Right lobe of liver (tissue), 6 donors: ENCODE data around the gene HOXC4. TPM values are rescaled to one million over a fixed set of nuclear protein-coding genes. Genes with fewer than 3 reads are reported as not detected.

ENCODE experiments used
- ATAC-seq, 4 donors: fragments of 200-7000 bp; cut with Tn5 transposase; one replicate each; pipeline ENCODE4 v1.9.1; 2020; ENCODE audit warnings: mild to moderate bottlenecking in 4 of 4, moderate library complexity in 4 of 4
- DNase-seq, 3 donors: peaks; one replicate each; pipeline ENCODE4 v3.0.0-alpha.2; 2020
- H3K27ac ChIP-seq, 3 donors: fragments of 200-600 bp; one replicate each; pipeline ENCODE4 v1.8.0; 2022
- H3K27me3 ChIP-seq, 2 donors: fragments of 200-600 bp; one replicate each; pipeline ENCODE4 v1.8.0; 2022
- H3K36me3 ChIP-seq, 4 donors: fragments of 200-600 bp; sonication (generic) in 1 of 4; one replicate each; pipeline versions ENCODE4 v1.5.1 to v1.8.0; 2017 to 2022; ENCODE audit warnings: control low read depth in 1 of 4
- H3K4me1 ChIP-seq, 4 donors: fragments of 200-600 bp; sonication (generic) in 1 of 4; one replicate each; pipeline versions ENCODE4 v1.5.1 to v1.8.0; 2017 to 2022; ENCODE audit warnings: control low read depth in 1 of 4
- H3K4me3 ChIP-seq, 3 donors: fragments of 200-600 bp; one replicate each; pipeline ENCODE4 v1.8.0; 2022
- H3K9me3 ChIP-seq, 4 donors: fragments of 200-600 bp; sonication (generic) in 1 of 4; one replicate each; pipeline versions ENCODE4 v1.5.1 to v1.8.0; 2017 to 2022; ENCODE audit warnings: control low read depth in 1 of 4
- POLR2A ChIP-seq: fragments of 450-650 bp; IDR thresholded peaks from one replicate; pipeline ENCODE4 v1.6.1; 2017; ENCODE audit warnings: antibody characterized with exemption, mild to moderate bottlenecking
- WGBS: methylation state at CpG from one replicate; pipeline ENCODE4 v1.1.6; 2018; ENCODE audit warnings: low coverage, low lambda C conversion rate; ENCODE audit not compliant: insufficient coverage; ENCODE audit errors: missing lambda C conversion rate; 5-methylcytosine and 5-hydroxymethylcytosine counted together
- intact Hi-C, 2 donors: fragments of 100-400 bp; cut with DNase I; formaldehyde crosslinking; loops; one replicate each; pipeline versions ENCODE4 v1.11.2 to v1.14.1; 2022
- total RNA-seq, 6 experiments: library from RNA; depleted of rRNA in 2 of 6; stranded (reverse); fragments of >200 nt in 2 of 6; fragmentation: NEBNext Ultra II Directional in 3 of 6; extraction: Animal tissue kit (Norgen Biotek cat#: 25700) in 3 of 6; gene quantifications; one replicate each; pipeline versions ENCODE4 v1.1.0 to v1.2.4, GENCODE V29; 2016 to 2023
- TF ChIP-seq, protein P1 (sequence below), 4 donors: fragments of 200-600 bp in 3 of 4; fragments of 450-650 bp in 1 of 4; IDR thresholded peaks; one replicate each; pipeline versions ENCODE4 v1.5.1 to v1.8.0; 2016 to 2022; ENCODE audit warnings: antibody characterized with exemption in 4 of 4, mild to moderate bottlenecking in 2 of 4
- donor health status: DM: no; HTN: yes; CAD: no.
- donor health status: DM: no; HTN: no; CAD: no.
- donor health status: DM: no; HTN: no; CAD: no.
- donor health status: DM: no; HTN: yes; CAD: no.
- donor health status: DM: no; HTN: yes; CAD: no.

Gene HOXC4
- total RNA-seq, 6 experiments from 2014 or later, result 0.13 TPM; not detected in 5

DNA sequence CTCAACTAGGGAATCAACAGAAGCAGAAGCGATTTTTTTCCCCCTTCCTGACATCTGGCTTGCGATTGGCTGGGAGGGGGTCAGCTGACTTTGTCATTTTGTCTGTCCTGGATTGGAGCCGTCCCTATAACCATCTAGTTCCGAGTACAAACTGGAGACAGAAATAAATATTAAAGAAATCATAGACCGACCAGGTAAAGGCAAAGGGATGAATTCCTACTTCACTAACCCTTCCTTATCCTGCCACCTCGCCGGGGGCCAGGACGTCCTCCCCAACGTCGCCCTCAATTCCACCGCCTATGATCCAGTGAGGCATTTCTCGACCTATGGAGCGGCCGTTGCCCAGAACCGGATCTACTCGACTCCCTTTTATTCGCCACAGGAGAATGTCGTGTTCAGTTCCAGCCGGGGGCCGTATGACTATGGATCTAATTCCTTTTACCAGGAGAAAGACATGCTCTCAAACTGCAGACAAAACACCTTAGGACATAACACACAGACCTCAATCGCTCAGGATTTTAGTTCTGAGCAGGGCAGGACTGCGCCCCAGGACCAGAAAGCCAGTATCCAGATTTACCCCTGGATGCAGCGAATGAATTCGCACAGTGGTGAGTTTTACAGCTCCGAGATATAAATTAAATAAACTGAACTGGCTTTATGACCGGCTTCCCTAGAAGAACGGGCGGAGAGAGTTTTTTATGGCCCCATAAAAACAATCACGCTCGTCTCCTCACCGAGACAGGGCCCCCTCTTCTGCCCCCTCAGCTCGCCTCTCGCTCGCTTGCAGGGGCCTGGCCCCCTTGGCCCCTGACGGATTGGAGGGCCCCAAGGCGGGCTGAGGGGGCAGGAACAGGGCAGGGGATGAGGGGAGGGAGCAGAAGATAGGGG is 25.1 kb upstream of the HOXC4 start, which contains the start of gene HOXC6:
TSS of gene HOXC6 (plus strand) at position 127 of the 888 bp plus-strand sequence. CDS start at position 209, 82 bp downstream.
- 5% methylated on average over 35 of the region's 36 CpGs for WGBS

GRCh38 chr12:54029529-54030441 is 23.9 kb upstream of the HOXC4 start:
- H3K27me3 ChIP-seq, result peaks cover 20 to 77% of the 10 kb centered on the region in 2 donors
- TF ChIP-seq POLR2A, result no peak
- TF ChIP-seq, protein P1, sequence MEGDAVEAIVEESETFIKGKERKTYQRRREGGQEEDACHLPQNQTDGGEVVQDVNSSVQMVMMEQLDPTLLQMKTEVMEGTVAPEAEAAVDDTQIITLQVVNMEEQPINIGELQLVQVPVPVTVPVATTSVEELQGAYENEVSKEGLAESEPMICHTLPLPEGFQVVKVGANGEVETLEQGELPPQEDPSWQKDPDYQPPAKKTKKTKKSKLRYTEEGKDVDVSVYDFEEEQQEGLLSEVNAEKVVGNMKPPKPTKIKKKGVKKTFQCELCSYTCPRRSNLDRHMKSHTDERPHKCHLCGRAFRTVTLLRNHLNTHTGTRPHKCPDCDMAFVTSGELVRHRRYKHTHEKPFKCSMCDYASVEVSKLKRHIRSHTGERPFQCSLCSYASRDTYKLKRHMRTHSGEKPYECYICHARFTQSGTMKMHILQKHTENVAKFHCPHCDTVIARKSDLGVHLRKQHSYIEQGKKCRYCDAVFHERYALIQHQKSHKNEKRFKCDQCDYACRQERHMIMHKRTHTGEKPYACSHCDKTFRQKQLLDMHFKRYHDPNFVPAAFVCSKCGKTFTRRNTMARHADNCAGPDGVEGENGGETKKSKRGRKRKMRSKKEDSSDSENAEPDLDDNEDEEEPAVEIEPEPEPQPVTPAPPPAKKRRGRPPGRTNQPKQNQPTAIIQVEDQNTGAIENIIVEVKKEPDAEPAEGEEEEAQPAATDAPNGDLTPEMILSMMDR (IDR thresholded peaks at IDR 0.05), result no peak
- no peak overlapping the region for H3K27ac ChIP-seq
- H3K9me3 ChIP-seq, result no peaks in the 10 kb centered on the region
- peaks cover 0 to 5% (median 0%) of the 10 kb centered on the region in 4 donors for H3K4me1 ChIP-seq
- intact Hi-C loops, result loop anchor here in 1 of 2 donors (10.0 kb wide), 1 partner anchor 175 kb away; no protein-coding TSS in a partner anchor
- no peak overlapping the region for H3K4me3 ChIP-seq
- ATAC-seq (no peak), DNase-seq (peak in 1 of 3 donors; percentile 22)
- no peaks in the 10 kb centered on the region for H3K36me3 ChIP-seq
- whole genome bisulfite sequencing, result 10% methylated on average over 25 of the region's 53 CpGs

More for the DNA sequence above, 25.1 kb upstream of the HOXC4 start, which contains the start of gene HOXC6:
- TF ChIP-seq, protein P1 (IDR thresholded peaks at IDR 0.05), result no peak
- TF ChIP-seq POLR2A, result no peak
- Histone ChIP-seq H3K4me3 (no peak within 1 kb of the TSS), H3K36me3 (no peaks in the 10 kb centered on the region), H3K27ac (no peak within 1 kb of the TSS), H3K9me3 (no peaks in the 10 kb centered on the region), H3K27me3 (peaks cover 20 to 69% of the 10 kb centered on the region in 2 donors), H3K4me1 (no peaks in the 10 kb centered on the region)
- DNase-seq (peak in 1 of 3 donors; percentile 31), ATAC-seq (no peak)
- intact Hi-C loops, result no loop called here

GRCh38 chr12:54030442-54030801 is 23.2 kb upstream of the HOXC4 start:
- WGBS, result 34% methylated on average over 6 of the region's 7 CpGs
- no peaks in the 10 kb centered on the region for H3K36me3 ChIP-seq
- ATAC-seq (no peak), DNase-seq (no peak)
- H3K27ac ChIP-seq, result no peak overlapping the region
- intact Hi-C loops, result loop anchor here in 1 of 2 donors (10.0 kb wide), 1 partner anchor 174 kb away; no protein-coding TSS in a partner anchor
- no peak overlapping the region for H3K4me3 ChIP-seq
- no peak for TF ChIP-seq POLR2A
- no peaks in the 10 kb centered on the region for H3K9me3 ChIP-seq
- peaks cover 20 to 74% of the 10 kb centered on the region in 2 donors for H3K27me3 ChIP-seq
- H3K4me1 ChIP-seq, result peaks cover 0 to 5% (median 0%) of the 10 kb centered on the region in 4 donors

GRCh38 chr12:54030889-54031471 is 22.7 kb upstream of the HOXC4 start:
- no peak overlapping the region for H3K4me3 ChIP-seq

More at GRCh38 chr12:54030889-54031471, 22.7 kb upstream of the HOXC4 start:
- Histone ChIP-seq H3K4me1 (peaks cover 0 to 5% (median 0%) of the 10 kb centered on the region in 4 donors), H3K9me3 (no peaks in the 10 kb centered on the region), H3K27ac (no peak overlapping the region), H3K36me3 (no peaks in the 10 kb centered on the region), H3K27me3 (peaks cover 16 to 70% of the 10 kb centered on the region in 2 donors)
- intact Hi-C loops, result loop anchor here in 1 of 2 donors (10.0 kb wide), 1 partner anchor 174 kb away; no protein-coding TSS in a partner anchor
- peak in 1 of 3 donors; percentile 45 for DNase-seq
- ATAC-seq, result no peak
- 0% methylated on average over 3 of the region's 46 CpGs for WGBS
- TF ChIP-seq POLR2A, result no peak
- TF ChIP-seq, protein P1 (IDR thresholded peaks at IDR 0.05), result no peak
